EH (cell line): ENCODE data around the gene MSGN1.

Experiments used
- DNase-seq: peaks from one replicate; pipeline ENCODE4 v3.0.0-alpha.2; 2015; ENCODE audit warnings: low read depth

MSGN1 gene

GRCh38 chr2:17847236-17847635 is 31.0 kb downstream of the MSGN1 start:
- DNase-seq: no peak

- no peak for DNase-seq
Measured at GRCh38 chr2:17849275-17849674, 33.0 kb downstream of the MSGN1 start.

GRCh38 chr2:17850151-17850550 is 33.9 kb downstream of the MSGN1 start:
- no peak for DNase-seq

GRCh38 chr2:17851731-17852585 is 35.7 kb downstream of the MSGN1 start:
- peak; percentile 72 for DNase-seq

GRCh38 chr2:17853799-17854198 is 37.5 kb downstream of the MSGN1 start:
- no peak for DNase-seq

GRCh38 chr2:17857021-17857420 is 40.8 kb downstream of the MSGN1 start:
- peak; percentile 55 for DNase-seq

- DNase-seq: no peak
Measured at GRCh38 chr2:17858064-17858463, 41.8 kb downstream of the MSGN1 start.

GRCh38 chr2:17863539-17863938 is 47.3 kb downstream of the MSGN1 start:
- DNase-seq: no peak

GRCh38 chr2:17864676-17865075 is 48.4 kb downstream of the MSGN1 start:
- DNase-seq: no peak

- DNase-seq: no peak
Measured at GRCh38 chr2:17867133-17867532, 50.9 kb downstream of the MSGN1 start.
